SW480 (cell line): ENCODE data around the gene DDX18.

Experiments
- DNase-seq: peaks from one replicate; pipeline ENCODE4 v3.0.0-alpha.2; 2016; ENCODE audit warnings: low spot score

DDX18 gene

DNA sequence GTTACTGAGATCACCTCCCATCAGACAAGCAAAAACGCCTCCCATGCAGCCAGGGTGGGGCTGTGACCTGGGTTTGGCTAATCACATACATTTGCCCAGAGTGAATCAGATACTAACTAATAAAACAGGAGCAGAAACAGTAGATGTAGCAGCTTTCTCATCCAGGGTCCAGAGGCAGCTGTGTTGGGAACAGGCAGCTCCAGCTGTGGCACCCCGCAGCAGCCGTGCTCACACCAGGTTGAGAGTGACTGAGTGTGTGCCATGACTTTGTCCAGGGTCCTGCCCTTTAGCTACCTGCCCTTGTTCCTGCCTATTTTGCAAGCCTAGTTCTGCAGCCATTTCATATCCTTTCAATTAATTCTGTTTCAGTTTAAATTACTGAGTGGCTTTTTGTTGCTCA lies 20.5 kb downstream of the DDX18 start:
- DNase-seq = no peak

DNA sequence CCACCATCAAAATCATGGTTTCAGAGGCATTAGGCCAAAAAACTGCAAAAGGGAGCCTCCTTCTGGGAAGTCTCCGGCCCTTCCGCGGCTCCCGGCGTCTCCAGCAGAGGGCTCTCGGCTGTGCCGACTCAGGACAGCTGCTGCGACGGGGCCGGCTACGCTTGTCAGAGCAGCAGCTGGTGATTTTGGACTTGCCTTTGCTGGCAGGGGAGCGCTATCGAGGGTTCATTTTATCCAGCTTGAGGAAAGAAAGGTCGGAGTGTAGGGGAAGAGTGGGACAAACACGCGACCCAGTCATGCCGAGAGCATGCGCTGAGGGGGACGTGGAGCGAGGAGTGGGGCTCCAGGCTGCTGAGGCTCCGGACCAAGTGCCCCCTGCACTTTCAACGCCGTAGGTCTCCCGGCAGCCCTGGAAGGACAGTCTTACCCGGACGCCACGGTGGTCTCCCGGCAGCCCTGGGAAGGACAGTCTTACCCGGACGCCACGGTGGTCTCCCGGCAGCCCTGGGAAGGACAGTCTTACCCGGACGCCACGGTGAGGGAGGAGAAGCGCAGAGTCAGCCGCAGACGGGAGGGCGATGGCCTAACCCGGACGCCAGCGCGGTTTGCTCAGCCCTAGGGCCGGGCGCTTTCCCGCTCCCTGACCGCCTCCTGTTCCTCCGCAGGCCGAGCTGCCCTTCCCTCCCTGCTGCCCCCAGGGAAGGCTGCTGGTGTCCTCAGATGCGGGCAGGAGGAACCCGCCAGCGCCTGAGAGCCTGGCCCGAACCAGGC lies 21.7 kb downstream of the DDX18 start:
- no peak for DNase-seq

DNA sequence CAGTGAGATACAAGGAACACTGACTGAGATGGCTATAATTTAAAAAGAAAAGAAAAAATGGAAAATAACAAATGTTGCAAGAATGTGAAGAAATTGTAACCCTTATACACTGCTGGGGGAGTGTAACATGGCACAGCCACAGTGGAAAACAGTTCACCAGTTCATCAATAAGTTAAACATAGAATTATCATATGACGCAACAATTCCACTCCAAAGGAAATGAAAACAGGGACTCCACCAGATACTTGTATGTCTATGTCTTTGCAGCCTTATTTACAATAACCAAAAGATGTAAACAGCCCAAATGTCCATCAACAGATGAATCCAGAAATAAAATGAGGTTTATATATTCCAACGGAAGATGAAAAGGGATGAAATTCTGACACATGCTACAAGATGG lies 30.8 kb downstream of the DDX18 start:
- no peak for DNase-seq

DNA sequence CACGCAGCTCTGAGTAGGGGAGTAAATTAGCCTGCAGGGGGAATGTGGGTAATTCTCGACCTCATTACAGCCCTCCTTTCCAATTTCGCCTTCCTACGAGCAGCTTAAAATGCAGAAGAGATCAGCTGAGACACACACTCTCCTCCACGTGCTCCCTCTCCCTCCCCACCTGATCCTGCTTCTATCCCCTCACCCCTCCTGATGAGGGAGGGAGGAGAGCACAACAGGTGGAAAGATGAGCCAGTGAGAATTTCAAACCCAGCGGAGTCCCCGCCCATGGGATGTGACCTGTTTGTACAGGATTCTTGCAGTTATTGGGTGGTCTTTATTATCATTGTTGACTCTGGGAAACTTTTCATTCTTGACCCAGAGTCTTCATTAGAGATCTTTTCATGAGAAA lies 35.5 kb downstream of the DDX18 start:
- DNase-seq = no peak

DNA sequence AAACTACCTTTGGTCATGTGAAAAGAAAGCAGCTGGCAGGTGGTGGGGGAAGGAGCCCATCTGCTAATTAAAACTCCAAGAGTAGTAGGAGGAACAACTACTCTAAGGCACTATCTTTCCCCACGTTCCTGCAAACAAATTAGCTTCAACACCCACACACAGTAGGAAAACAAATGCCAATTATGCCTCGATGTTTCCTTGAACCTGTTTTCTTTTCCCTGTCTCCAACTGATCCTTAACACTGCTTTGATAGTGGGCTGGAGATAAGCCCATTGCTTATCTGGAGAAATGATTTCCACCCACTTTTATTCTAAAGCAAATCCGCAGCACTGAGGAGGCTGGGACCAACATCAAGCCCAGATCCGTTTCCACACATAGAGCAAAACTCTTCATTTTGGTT lies 36.0 kb downstream of the DDX18 start:
- DNase-seq = no peak

DNA sequence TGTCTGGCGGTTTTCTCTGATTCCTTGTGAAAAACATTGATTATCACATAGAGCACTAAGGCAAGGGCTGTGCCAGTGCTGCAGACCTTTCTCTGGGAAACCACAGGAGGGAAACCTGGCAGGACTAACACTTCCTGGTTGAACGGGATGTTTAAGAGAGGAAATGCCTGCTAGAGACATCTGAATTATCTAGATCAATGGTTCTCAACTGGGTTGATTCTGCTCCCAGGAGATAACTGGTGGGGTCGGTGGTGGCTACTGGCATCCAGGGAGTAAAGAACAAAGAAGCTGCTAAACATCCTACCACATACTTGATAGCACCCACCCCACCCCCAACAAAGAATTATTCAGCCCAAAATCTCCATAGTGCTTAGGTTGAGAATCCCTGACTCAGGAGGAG lies 37.5 kb downstream of the DDX18 start:
- no peak for DNase-seq

DNA sequence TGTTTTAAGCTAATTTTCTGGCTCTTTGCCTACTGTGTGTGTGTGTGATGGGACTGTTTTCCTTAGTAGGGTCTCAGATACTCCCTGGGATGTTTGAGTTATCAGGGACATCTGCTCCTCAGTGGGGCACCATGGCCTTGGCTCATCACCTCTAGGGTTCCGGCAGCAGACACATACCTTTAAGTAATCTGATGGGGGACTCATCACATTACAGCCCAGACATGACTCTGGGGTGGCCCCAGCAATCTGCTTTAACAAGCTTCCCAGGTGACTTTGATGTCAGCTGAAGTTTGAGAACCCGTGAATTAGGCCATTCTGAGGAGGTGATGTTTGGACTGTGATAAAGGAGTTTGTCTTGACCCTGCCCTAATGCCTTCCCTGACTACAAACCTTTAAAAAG lies 38.8 kb downstream of the DDX18 start:
- no peak for DNase-seq

DNA sequence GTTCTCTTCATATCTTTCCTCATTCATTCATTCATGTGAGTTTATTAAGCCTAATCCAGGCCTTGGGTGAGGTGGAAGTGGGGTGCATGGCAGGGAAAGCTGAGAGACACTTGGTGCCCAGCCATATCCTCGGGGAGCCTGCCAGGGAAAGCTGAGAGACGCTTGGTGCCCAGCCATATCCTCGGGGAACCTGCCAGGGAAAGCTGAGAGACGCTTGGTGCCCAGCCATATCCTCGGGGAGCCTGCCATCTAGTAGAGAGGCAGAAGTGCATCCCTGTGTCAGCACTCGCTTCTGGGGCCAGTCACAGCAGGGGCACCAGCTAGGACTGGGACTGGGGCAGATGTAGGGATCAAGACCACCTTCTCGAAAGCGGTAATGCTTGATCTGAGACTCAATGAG lies 39.4 kb downstream of the DDX18 start:
- DNase-seq = no peak

DNA sequence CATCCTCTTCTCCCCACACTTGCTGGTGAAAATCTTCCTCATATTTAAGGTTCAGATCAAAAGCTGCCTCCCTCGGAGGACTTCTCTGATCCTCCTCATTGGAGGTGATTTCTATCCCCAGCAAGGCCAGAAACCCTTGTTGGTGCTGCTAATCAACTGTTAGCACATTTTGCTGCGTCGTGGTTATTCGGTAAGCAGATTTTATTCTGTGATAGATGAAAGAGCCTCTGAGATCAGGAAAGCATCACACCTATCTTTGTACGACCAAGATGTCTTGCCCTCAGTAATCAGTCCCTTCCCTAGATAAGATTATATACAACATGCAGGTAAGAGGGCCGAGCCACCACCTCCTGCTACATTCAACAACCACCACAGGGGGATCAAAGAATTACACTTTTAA lies 40.1 kb downstream of the DDX18 start:
- DNase-seq = no peak

DNA sequence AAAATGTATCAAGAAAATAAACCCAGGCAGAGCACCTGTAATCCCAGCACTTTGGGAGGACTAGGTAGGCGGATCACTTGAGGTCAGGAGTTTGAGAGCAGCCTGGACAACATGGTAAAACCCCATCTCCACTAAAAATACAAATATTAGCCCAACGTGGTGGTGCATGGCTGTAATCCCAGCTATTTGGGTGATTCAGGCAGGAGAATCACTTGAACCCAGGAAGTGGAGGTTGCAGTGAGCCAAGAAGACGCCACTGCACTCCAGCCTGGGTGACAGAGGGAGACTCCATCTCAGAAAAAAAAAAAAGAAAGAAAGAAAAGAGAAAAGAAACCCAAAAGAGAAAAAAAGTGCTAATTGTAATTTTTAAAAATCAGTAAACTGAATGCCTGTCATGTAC lies 41.4 kb downstream of the DDX18 start:
- no peak for DNase-seq

DNA sequence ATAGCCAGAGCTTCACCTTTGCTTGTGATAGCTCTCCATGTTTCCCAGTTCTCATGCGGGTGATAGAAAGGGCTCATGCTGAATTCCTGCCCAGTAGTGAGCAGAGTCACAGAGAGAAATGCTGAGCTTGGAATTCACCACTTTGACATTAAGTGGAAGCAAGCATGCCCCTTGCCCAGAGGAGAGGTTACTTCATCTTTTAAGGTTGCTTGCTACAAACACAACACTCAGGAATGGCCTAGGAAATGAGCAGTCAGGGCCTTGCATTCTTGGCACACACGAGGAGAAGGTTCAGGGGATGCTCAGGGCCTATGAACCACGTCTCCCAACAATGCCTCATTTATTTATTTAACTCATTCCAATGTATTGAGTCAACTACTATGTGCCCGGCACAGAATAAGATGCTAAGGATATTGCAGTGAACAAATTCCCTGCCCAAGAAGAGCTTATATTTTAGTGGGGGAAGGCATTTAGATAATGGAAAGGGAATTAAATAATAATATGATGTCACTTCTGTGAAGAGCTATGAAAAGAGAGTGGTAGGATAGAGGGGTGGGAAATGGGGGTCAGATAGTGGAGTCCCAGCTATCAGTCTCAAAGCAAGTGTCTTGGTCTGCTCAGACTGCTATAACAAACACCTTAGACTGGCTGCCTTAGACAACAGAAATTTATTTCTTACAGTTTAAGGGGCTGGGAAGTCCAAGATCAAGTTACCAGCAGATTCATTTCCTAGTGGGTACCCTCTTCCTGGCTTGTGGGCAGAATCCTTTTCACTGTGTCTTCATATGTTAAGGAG lies 42.1 kb downstream of the DDX18 start:
- DNase-seq = peak; percentile 50

DNA sequence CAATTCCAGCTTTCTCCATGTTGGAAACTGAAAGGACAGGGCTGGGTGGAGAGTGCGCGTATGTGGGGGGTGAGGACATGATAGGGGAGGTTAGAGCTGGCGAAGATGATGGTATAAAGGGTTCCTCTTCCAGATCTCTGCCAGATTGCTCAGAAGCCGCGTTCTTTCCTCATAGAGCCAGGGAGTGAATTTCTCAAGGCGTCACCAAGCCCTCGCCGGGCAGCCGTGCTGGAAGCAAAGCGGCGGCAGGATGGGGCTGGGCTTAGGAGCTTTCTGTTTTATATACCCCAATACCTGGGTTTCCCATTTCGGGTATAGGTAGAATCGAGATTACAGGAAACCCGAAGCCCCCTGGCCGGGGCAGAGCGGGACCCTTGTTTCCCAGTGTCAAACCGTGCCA lies 43.8 kb downstream of the DDX18 start:
- DNase-seq = no peak

DNA sequence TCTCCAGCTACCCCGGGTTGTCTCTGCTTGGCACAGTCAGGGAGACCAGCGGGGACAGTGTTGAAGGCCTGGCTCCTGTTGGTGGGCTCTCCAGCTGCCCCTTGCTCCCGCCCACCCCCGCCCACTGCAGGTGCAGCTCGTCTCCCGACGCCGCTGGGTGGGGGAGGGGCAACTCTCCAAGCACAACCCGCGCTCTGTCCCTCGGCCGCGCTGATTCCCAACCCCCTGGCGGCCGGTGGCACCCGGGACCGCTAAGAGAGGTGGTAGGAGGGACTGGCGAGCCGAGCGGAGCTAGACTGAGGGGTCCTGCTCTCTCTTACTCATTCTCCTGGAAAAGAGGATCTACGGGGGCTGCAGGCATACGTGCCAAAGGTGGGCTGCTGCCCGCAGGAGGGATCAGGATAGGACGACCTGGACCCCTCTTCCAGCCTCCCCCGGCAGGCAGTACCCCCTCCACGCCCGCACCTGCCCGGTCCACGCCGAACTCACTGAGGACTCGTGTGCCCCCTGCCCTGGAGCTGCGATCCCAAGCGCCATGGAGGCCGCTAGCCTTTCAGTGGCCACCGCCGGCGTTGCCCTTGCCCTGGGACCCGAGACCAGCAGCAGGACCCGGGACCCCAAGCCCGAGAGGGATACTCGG lies 44.5 kb downstream of the DDX18 start:
- no peak for DNase-seq

DNA sequence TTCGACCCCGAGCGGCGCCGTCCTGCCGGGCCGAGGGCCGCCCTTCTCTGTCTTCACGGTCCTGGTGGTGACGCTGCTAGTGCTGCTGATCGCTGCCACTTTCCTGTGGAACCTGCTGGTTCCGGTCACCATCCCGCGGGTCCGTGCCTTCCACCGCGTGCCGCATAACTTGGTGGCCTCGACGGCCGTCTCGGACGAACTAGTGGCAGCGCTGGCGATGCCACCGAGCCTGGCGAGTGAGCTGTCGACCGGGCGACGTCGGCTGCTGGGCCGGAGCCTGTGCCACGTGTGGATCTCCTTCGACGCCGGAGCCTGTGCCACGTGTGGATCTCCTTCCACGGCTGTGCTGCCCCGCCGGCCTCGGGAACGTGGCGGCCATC lies 45.0 kb downstream of the DDX18 start:
- no peak for DNase-seq

DNA sequence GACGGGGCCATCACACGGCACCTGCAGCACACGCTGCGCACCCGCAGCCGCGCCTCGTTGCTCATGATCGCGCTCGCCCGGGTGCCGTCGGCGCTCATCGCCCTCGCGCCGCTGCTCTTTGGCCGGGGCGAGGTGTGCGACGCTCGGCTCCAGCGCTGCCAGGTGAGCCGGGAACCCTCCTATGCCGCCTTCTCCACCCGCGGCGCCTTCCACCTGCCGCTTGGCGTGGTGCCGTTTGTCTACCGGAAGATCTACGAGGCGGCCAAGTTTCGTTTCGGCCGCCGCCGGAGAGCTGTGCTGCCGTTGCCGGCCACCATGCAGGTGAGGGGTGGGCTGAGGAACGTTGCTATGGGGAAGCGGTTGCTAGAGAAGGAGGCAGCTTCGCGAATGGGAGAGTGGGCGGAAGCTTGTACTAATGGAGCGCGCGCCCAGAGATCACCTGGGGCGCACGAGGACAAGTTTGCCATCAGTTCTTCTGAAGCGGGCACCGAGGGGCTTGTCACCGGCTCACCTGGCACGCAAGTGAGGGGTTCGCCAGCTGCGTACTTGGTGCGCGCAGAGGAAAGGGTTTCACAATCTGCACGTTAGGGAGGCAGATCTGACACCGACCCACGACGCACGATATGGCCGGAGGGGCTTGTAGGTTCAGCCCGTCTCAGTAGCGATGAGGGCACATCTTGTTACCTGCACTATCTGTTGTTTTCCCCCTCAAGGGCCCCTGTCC lies 45.6 kb downstream of the DDX18 start:
- DNase-seq = no peak

DNA sequence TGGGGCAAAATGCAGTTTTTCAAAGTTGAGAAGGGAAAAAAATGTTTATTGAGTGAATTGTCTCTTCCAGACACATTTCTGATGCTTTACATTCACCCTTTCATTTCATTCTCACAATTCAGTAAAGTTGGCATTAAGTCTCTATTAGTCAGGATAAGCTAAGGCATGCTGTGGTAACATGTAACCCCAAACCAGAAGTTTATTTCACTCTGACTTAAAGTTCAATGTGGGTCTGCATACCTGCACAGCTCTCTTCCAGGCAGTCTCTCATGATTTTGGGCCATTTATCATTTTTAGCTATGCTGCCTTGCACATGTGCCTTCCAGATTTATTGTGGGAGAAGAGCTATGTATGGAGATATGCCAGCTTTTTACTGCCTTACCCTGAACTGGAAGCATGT lies 48.0 kb downstream of the DDX18 start:
- no peak for DNase-seq

DNA sequence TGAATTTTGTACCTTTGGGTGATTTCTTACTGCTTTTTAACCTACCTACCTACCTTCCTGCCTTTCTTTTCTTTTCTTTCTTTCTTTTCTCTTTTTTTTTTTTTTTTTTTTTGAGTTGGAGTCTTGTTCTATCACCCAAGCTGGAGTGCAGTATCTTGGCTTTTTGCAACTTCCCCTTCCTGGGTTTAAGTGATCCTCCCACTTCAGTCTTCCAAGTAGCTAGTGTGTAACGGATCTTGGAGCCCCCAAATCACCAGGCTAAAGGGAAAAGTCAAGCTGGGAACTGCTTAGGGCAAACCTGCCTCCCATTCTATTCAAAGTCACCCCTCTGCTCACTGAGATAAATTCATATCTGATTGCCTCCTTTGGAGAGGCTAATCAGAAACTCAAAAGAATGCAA lies 61.3 kb downstream of the DDX18 start:
- no peak for DNase-seq

DNA sequence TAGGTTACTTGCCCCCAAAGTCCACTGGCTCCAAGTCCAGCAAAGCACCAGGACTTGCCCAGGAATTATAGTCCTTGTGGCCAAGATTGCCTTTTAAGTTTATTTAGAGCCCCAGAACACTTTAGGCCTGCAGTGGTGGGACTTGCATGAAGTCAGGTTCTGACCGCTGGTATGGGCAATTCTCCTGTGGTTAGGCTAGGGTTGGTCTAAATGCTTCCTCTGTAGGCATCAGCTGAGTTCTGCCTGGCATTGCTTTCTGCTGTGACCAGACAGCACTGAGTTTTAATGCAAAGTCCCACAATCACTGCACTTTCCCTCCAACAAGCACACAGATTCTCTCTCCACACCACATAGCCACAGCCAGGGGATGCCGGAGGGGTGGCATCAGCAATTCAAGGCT lies 64.5 kb downstream of the DDX18 start:
- DNase-seq = no peak
